ENCODE measurements around the gene PTGER2.

PTGER2 gene

GRCh38 chr14:52313903-52314594 is at the start of gene PTGER2:
Gene PTGER2 (plus strand): TSS chr14:52314312. CDS start chr14:52314549, 237 bp downstream.
- peaks cover 3% of the 10 kb centered on the region for H3K27me3 ChIP-seq (ENCODE audit: control insufficient read depth, insufficient read depth, low read length)
- H3K4me1 ChIP-seq (ENCODE audit: control insufficient read depth, insufficient read depth, low read length) = no peaks in the 10 kb centered on the region
- peak within 1 kb of the TSS; percentile 24 for H3K9ac ChIP-seq (ENCODE audit: low read length)
- no peak within 1 kb of the TSS for H3K27ac ChIP-seq (ENCODE audit: low read depth, low read length)
- peak within 1 kb of the TSS; percentile 67 for H3K4me3 ChIP-seq (ENCODE audit: low read length)
- no peaks in the 10 kb centered on the region for H3K36me3 ChIP-seq (ENCODE audit: control insufficient read depth, insufficient read depth, low read length)

- no peaks in the 10 kb centered on the region for H3K36me3 ChIP-seq (ENCODE audit: control insufficient read depth, insufficient read depth, low read length)
- H3K9ac ChIP-seq (ENCODE audit: low read length) = no peak overlapping the region
- peaks cover 4% of the 10 kb centered on the region for H3K27me3 ChIP-seq (ENCODE audit: control insufficient read depth, insufficient read depth, low read length)
- H3K27ac ChIP-seq (ENCODE audit: low read depth, low read length) = no peak overlapping the region
- no peak overlapping the region for H3K4me3 ChIP-seq (ENCODE audit: low read length)
- no peaks in the 10 kb centered on the region for H3K4me1 ChIP-seq (ENCODE audit: control insufficient read depth, insufficient read depth, low read length)
These were observed 48.9 kb upstream of the PTGER2 start for GRCh38 chr14:52265253-52265652.

GRCh38 chr14:52266179-52266578 is 47.9 kb upstream of the PTGER2 start:
- no peak overlapping the region for H3K27ac ChIP-seq (ENCODE audit: low read depth, low read length)
- no peak overlapping the region for H3K4me3 ChIP-seq (ENCODE audit: low read length)
- peaks cover 4% of the 10 kb centered on the region for H3K27me3 ChIP-seq (ENCODE audit: control insufficient read depth, insufficient read depth, low read length)
- H3K36me3 ChIP-seq (ENCODE audit: control insufficient read depth, insufficient read depth, low read length) = no peaks in the 10 kb centered on the region
- no peak overlapping the region for H3K9ac ChIP-seq (ENCODE audit: low read length)
- H3K4me1 ChIP-seq (ENCODE audit: control insufficient read depth, insufficient read depth, low read length) = no peaks in the 10 kb centered on the region

DNA sequence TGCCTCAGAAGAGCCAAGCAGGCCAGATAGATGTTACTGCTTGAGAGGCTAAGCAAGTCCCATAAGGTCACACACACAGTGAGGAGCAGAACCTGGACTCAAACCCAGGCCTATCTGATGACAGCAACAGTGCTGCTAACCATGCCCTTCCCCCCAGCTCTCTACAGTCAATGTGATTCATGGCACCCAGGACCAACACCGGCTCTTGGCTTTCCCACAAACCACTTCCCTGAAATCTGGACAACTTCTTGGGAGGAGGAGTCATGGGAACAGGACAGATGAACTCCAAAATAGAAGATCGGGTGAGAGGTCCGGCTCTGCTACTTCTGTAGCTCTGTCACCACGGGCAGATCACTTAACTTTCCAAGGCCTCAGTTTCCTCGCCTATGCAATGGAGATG is 47.3 kb upstream of the PTGER2 start:
- Histone ChIP-seq H3K27ac (ENCODE audit: low read depth, low read length) (no peak overlapping the region), H3K27me3 (ENCODE audit: control insufficient read depth, insufficient read depth, low read length) (peaks cover 4% of the 10 kb centered on the region), H3K4me1 (ENCODE audit: control insufficient read depth, insufficient read depth, low read length) (no peaks in the 10 kb centered on the region), H3K4me3 (ENCODE audit: low read length) (peak overlapping the region; percentile 82), H3K9ac (ENCODE audit: low read length) (no peak overlapping the region), H3K36me3 (ENCODE audit: control insufficient read depth, insufficient read depth, low read length) (no peaks in the 10 kb centered on the region)

GRCh38 chr14:52267501-52268278 is 46.4 kb upstream of the PTGER2 start, which contains the start of gene PTGDR:
Gene PTGDR (plus strand): TSS chr14:52267698. CDS start chr14:52267815, 117 bp downstream.
- H3K9ac ChIP-seq (ENCODE audit: low read length) = peak within 1 kb of the TSS; percentile 49

GRCh38 chr14:52268279-52269061 is 45.6 kb upstream of the PTGER2 start:
- Histone ChIP-seq H3K4me1 (ENCODE audit: control insufficient read depth, insufficient read depth, low read length) (no peaks in the 10 kb centered on the region), H3K4me3 (ENCODE audit: low read length) (peak overlapping the region; percentile 82), H3K9ac (ENCODE audit: low read length) (peak overlapping the region; percentile 49), H3K27ac (ENCODE audit: low read depth, low read length) (no peak overlapping the region), H3K27me3 (ENCODE audit: control insufficient read depth, insufficient read depth, low read length) (peaks cover 4% of the 10 kb centered on the region), H3K36me3 (ENCODE audit: control insufficient read depth, insufficient read depth, low read length) (no peaks in the 10 kb centered on the region)

More at GRCh38 chr14:52267501-52268278, 46.4 kb upstream of the PTGER2 start, which contains the start of gene PTGDR:
- peak within 1 kb of the TSS; percentile 82 for H3K4me3 ChIP-seq (ENCODE audit: low read length)
- H3K36me3 ChIP-seq (ENCODE audit: control insufficient read depth, insufficient read depth, low read length) = no peaks in the 10 kb centered on the region
- H3K27ac ChIP-seq (ENCODE audit: low read depth, low read length) = no peak within 1 kb of the TSS
- peaks cover 4% of the 10 kb centered on the region for H3K27me3 ChIP-seq (ENCODE audit: control insufficient read depth, insufficient read depth, low read length)
- no peaks in the 10 kb centered on the region for H3K4me1 ChIP-seq (ENCODE audit: control insufficient read depth, insufficient read depth, low read length)

DNA sequence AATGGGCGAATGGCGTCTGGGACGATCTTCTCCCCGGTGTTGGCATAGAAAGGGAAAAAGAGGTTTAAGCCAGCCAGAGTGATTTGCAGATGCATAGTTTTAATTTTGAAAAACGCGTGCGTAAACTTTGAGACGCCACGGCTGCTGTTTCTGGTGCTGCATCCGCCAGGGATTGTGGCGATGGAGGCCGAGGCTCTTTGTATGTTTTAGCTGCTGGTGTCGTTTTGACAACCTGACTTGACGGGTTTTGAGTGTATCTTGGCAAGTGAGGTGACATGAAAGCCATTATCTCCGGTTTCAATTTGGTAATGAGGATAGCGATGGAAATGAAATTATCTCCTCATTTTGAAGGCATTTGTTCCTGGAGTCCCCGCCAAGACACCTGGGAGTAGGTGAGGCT is 45.0 kb upstream of the PTGER2 start:
- no peak overlapping the region for H3K27ac ChIP-seq (ENCODE audit: low read depth, low read length)
- peak overlapping the region; percentile 82 for H3K4me3 ChIP-seq (ENCODE audit: low read length)
- H3K9ac ChIP-seq (ENCODE audit: low read length) = no peak overlapping the region
- no peaks in the 10 kb centered on the region for H3K36me3 ChIP-seq (ENCODE audit: control insufficient read depth, insufficient read depth, low read length)
- no peaks in the 10 kb centered on the region for H3K4me1 ChIP-seq (ENCODE audit: control insufficient read depth, insufficient read depth, low read length)
- H3K27me3 ChIP-seq (ENCODE audit: control insufficient read depth, insufficient read depth, low read length) = peaks cover 4% of the 10 kb centered on the region

DNA sequence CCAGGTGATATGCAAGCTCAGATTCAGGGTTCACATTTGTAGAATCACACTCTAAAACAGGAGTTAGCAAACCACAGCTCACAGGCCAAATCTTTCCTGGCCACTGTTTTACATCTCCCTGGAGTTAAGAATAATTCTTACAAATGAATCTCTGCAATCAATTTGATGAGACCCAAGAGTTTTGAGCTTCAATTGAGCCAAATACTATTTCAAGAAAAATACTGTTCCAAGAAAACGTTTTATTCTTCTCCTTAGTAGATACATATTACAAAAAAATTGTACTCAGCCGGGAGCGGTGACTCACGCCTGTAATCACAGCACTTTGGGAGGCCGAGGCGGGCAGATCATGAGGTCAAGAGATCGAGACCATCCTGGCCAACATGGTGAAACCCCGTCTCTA is 44.1 kb upstream of the PTGER2 start:
- Histone ChIP-seq H3K4me3 (ENCODE audit: low read length) (peak overlapping the region; percentile 82), H3K9ac (ENCODE audit: low read length) (no peak overlapping the region), H3K36me3 (ENCODE audit: control insufficient read depth, insufficient read depth, low read length) (no peaks in the 10 kb centered on the region)

DNA sequence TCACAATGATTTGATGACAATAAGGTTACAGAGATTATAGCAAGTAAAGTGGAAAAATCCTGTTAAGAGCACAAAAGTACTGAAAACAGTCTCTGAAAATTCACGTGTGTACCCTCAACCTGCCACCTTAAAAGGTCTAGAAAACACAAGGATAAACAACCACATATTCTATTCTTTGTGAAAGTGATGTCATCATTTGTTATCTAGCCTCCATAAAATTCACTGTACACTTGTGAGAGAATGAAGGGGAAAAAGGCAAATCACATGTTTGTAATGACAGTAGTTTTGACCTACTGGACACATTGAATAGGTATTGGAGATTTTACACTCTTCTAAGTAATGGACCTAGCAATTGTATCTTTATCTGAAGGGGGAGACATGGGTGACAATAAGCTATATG is 42.6 kb upstream of the PTGER2 start:
- Histone ChIP-seq H3K27ac (ENCODE audit: low read depth, low read length) (no peak overlapping the region), H3K4me3 (ENCODE audit: low read length) (no peak overlapping the region), H3K27me3 (ENCODE audit: control insufficient read depth, insufficient read depth, low read length) (peaks cover 4% of the 10 kb centered on the region), H3K4me1 (ENCODE audit: control insufficient read depth, insufficient read depth, low read length) (no peaks in the 10 kb centered on the region), H3K36me3 (ENCODE audit: control insufficient read depth, insufficient read depth, low read length) (no peaks in the 10 kb centered on the region), H3K9ac (ENCODE audit: low read length) (no peak overlapping the region)

More for the DNA sequence above, 44.1 kb upstream of the PTGER2 start:
- Histone ChIP-seq H3K4me1 (ENCODE audit: control insufficient read depth, insufficient read depth, low read length) (no peaks in the 10 kb centered on the region), H3K27me3 (ENCODE audit: control insufficient read depth, insufficient read depth, low read length) (peaks cover 4% of the 10 kb centered on the region), H3K27ac (ENCODE audit: low read depth, low read length) (no peak overlapping the region)

- H3K4me3 ChIP-seq (ENCODE audit: low read length) = no peak overlapping the region
- H3K9ac ChIP-seq (ENCODE audit: low read length) = no peak overlapping the region
- H3K27me3 ChIP-seq (ENCODE audit: control insufficient read depth, insufficient read depth, low read length) = peaks cover 4% of the 10 kb centered on the region
- H3K36me3 ChIP-seq (ENCODE audit: control insufficient read depth, insufficient read depth, low read length) = no peaks in the 10 kb centered on the region
- no peaks in the 10 kb centered on the region for H3K4me1 ChIP-seq (ENCODE audit: control insufficient read depth, insufficient read depth, low read length)
- no peak overlapping the region for H3K27ac ChIP-seq (ENCODE audit: low read depth, low read length)
These were observed 41.7 kb upstream of the PTGER2 start for GRCh38 chr14:52272375-52272774.

DNA sequence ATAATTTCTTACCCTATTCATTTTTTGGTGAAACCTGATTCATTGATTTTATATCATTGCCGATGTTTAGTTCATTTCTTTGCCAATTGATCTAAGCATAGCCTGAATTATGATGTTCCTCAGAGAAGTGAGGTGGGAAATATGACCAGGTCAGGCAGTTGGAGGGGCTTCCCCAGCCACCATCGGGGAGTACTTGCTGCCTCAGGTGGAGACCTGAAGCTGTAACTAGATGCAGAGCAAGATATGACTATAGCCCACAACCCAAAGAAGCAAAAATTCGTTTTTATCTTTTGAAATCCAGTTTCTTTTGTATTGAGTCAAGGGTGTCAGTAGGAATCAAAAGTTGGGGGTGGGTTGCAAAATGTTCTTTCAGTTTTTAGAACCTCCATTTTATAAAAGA is 38.7 kb upstream of the PTGER2 start:
- no peak overlapping the region for H3K27ac ChIP-seq (ENCODE audit: low read depth, low read length)

DNA sequence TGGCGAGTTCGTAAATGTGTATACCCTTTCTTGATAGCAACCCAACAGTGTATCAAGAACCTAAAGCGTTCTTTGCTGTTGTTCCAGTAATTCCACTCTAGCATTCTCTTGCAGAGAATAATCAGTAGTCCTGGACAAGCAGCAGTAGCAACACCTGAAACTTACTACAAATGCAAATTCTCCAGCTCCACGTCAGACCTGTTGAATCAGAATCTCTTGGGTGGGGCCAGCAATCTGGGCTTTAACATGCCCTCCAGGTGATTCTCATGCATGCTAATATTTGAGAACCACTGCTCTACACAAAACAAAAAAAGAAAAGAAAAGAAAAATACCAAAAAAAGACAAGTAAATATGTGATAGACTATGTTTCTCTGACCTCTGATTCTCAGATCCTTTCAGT is 36.6 kb upstream of the PTGER2 start:
- no peak overlapping the region for H3K27ac ChIP-seq (ENCODE audit: low read depth, low read length)
- no peak overlapping the region for H3K4me3 ChIP-seq (ENCODE audit: low read length)
- H3K4me1 ChIP-seq (ENCODE audit: control insufficient read depth, insufficient read depth, low read length) = no peaks in the 10 kb centered on the region
- H3K9ac ChIP-seq (ENCODE audit: low read length) = no peak overlapping the region
- H3K27me3 ChIP-seq (ENCODE audit: control insufficient read depth, insufficient read depth, low read length) = no peaks in the 10 kb centered on the region
- peaks cover 2% of the 10 kb centered on the region for H3K36me3 ChIP-seq (ENCODE audit: control insufficient read depth, insufficient read depth, low read length)

More for the DNA sequence above, 38.7 kb upstream of the PTGER2 start:
- no peak overlapping the region for H3K4me3 ChIP-seq (ENCODE audit: low read length)
- no peak overlapping the region for H3K9ac ChIP-seq (ENCODE audit: low read length)
- no peaks in the 10 kb centered on the region for H3K4me1 ChIP-seq (ENCODE audit: control insufficient read depth, insufficient read depth, low read length)
- H3K36me3 ChIP-seq (ENCODE audit: control insufficient read depth, insufficient read depth, low read length) = no peaks in the 10 kb centered on the region
- H3K27me3 ChIP-seq (ENCODE audit: control insufficient read depth, insufficient read depth, low read length) = no peaks in the 10 kb centered on the region
